K562 (cell line): ENCODE data around the gene SLC11A1.

ENCODE experiments used
- ESRRA ChIP-seq: fragments of 450-650 bp; IDR thresholded peaks from 2 replicates; pipeline ENCODE4 v1.6.1; 2014; ENCODE audit warnings: low read depth, mild to moderate bottlenecking, moderate library complexity, borderline replicate concordance
- EZH2 ChIP-seq: IDR thresholded peaks from 2 replicates; pipeline ENCODE4 v1.6.1; 2012; ENCODE audit warnings: low read depth, mild to moderate bottlenecking, inconsistent platforms, low read length, borderline replicate concordance
- KAT7 ChIP-seq: sonication (generic); formaldehyde crosslinking; IDR thresholded peaks from 2 replicates; pipeline ENCODE4 v1.8.0; 2022; ENCODE audit warnings: missing genetic modification reagents, mild to moderate bottlenecking, borderline replicate concordance
- MTF1 ChIP-seq: fragments of 250-450 bp; sonication (Bioruptor Pico); IDR thresholded peaks from 2 replicates; pipeline ENCODE4 v1.9.0; 2021; ENCODE audit warnings: moderate library complexity, mild to moderate bottlenecking, inconsistent platforms, borderline replicate concordance
- POLR2A ChIP-seq: fragments of 450-650 bp; conservative IDR thresholded peaks from 2 replicates; pipeline ENCODE4 v1.6.1; 2016
- POLR3A ChIP-seq: IDR thresholded peaks from 2 replicates; pipeline ENCODE4 v1.6.1; 2011; ENCODE audit warnings: borderline replicate concordance, mild to moderate bottlenecking, moderate library complexity; ENCODE audit not compliant: insufficient read length, insufficient read depth; ENCODE audit errors: extremely low read depth
- ZNF23 ChIP-seq: fragments of 250-450 bp; sonication (Bioruptor Pico); IDR thresholded peaks from 2 replicates; pipeline ENCODE4 v1.4.0; 2020; ENCODE audit warnings: mild to moderate bottlenecking
- ZZZ3 ChIP-seq: fragments of 450-650 bp; IDR thresholded peaks from 2 replicates; pipeline ENCODE4 v1.6.1; 2016; ENCODE audit warnings: antibody characterized with exemption, mild to moderate bottlenecking, moderate library complexity
- TF ChIP-seq, protein P1 (sequence below), 3 experiments: IDR thresholded peaks in 2 of 3; conservative IDR thresholded peaks in 1 of 3; 2 replicates each; pipeline ENCODE4 v1.5.1; 2011 to 2012; ENCODE audit warnings: low read length in 3 of 3, mild to moderate bottlenecking in 3 of 3, control low read depth in 2 of 3, improper control_type of control experiment in 1 of 3, inconsistent platforms in 1 of 3, low read depth in 1 of 3, mixed read lengths in 1 of 3, moderate library complexity in 1 of 3; ENCODE audit not compliant: insufficient read depth in 2 of 3
- TF ChIP-seq, protein P2 (sequence below): sonication (generic); formaldehyde crosslinking; IDR thresholded peaks from 2 replicates; pipeline ENCODE4 v1.4.0; 2020; ENCODE audit warnings: mild to moderate bottlenecking, missing genetic modification reagents
- TF ChIP-seq, protein P3 (sequence below): fragments of 250-450 bp; sonication (Bioruptor Pico); IDR thresholded peaks from 2 replicates; pipeline ENCODE4 v1.5.0; 2020; ENCODE audit warnings: mild to moderate bottlenecking
- TF ChIP-seq, protein P4 (sequence below): sonication (generic); formaldehyde crosslinking; IDR thresholded peaks from 2 replicates; pipeline ENCODE4 v1.8.0; 2022; ENCODE audit warnings: mild to moderate bottlenecking, missing genetic modification reagents

DNA sequence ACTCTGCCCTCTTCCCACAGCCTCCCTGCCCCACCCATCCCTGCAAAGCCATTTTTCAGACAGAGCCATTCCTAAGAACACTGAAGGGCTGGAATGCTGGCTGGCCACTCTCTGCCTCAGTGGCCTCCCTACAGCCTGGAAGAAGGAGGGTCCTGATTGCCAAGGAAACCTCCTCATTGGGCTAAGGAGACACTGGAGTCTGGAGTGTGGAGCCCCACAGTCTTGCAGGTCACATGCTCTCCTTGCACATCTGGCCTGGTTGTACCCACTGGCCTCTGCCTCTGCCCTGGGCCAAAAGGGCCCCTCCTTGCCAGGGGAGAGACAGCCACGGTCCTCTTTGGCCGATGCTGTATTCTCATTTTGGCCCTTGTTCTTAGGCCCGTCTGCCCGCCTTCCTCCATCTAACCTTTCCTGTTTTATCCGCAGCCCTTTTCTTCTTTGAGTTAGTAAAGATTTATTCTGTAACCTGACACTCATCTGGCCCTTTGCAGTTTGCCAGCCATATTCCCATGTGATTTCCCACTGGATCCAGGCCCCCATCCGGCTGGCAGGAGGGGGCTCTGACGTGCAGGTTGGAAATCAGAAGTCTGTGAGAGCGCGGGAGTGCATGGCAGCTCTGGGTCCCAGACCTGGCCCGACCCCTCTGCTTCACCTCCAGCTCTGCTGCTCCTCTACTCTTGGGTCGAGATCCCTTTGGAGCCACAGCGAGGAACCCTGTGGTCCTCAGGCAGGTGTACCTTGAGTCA lies 36.4 kb upstream of the SLC11A1 start:
- TF ChIP-seq ESRRA (no peak), KAT7 (CRISPR knock-in tag) (no peak), ZZZ3 (no peak), MTF1 (CRISPR knock-in tag) (no peak), POLR3A (no peak), EZH2 (no peak), POLR2A (no peak), ZNF23 (CRISPR knock-in tag) (no peak)
- TF ChIP-seq, protein P1, sequence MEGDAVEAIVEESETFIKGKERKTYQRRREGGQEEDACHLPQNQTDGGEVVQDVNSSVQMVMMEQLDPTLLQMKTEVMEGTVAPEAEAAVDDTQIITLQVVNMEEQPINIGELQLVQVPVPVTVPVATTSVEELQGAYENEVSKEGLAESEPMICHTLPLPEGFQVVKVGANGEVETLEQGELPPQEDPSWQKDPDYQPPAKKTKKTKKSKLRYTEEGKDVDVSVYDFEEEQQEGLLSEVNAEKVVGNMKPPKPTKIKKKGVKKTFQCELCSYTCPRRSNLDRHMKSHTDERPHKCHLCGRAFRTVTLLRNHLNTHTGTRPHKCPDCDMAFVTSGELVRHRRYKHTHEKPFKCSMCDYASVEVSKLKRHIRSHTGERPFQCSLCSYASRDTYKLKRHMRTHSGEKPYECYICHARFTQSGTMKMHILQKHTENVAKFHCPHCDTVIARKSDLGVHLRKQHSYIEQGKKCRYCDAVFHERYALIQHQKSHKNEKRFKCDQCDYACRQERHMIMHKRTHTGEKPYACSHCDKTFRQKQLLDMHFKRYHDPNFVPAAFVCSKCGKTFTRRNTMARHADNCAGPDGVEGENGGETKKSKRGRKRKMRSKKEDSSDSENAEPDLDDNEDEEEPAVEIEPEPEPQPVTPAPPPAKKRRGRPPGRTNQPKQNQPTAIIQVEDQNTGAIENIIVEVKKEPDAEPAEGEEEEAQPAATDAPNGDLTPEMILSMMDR (IDR thresholded peaks at IDR 0.05 in 2 of 3, conservative IDR thresholded peaks at IDR 0.05 in 1 of 3; ENCODE audit: insufficient read depth in 2 of 3, low read depth in 1 of 3, low read length in 3 of 3) = no peak
- TF ChIP-seq, protein P2, sequence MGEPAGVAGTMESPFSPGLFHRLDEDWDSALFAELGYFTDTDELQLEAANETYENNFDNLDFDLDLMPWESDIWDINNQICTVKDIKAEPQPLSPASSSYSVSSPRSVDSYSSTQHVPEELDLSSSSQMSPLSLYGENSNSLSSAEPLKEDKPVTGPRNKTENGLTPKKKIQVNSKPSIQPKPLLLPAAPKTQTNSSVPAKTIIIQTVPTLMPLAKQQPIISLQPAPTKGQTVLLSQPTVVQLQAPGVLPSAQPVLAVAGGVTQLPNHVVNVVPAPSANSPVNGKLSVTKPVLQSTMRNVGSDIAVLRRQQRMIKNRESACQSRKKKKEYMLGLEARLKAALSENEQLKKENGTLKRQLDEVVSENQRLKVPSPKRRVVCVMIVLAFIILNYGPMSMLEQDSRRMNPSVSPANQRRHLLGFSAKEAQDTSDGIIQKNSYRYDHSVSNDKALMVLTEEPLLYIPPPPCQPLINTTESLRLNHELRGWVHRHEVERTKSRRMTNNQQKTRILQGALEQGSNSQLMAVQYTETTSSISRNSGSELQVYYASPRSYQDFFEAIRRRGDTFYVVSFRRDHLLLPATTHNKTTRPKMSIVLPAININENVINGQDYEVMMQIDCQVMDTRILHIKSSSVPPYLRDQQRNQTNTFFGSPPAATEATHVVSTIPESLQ (CRISPR knock-in tag) = no peak
- TF ChIP-seq, protein P3, sequence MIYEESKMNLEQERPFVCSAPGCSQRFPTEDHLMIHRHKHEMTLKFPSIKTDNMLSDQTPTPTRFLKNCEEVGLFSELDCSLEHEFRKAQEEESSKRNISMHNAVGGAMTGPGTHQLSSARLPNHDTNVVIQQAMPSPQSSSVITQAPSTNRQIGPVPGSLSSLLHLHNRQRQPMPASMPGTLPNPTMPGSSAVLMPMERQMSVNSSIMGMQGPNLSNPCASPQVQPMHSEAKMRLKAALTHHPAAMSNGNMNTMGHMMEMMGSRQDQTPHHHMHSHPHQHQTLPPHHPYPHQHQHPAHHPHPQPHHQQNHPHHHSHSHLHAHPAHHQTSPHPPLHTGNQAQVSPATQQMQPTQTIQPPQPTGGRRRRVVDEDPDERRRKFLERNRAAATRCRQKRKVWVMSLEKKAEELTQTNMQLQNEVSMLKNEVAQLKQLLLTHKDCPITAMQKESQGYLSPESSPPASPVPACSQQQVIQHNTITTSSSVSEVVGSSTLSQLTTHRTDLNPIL = no peak
- TF ChIP-seq, protein P4, sequence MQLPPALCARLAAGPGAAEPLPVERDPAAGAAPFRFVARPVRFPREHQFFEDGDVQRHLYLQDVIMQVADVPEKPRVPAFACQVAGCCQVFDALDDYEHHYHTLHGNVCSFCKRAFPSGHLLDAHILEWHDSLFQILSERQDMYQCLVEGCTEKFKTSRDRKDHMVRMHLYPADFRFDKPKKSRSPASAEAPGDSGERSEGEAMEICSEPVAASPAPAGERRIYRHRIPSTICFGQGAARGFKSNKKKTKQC = no peak
